Glomerular visceral epithelial cell (primary cell): Measurements from ENCODE around the gene CCDC198.

ENCODE experiments used
- DNase-seq: peaks from one replicate; pipeline ENCODE4 v3.0.0-alpha.2; 2016; ENCODE audit errors: extremely low spot score

Gene CCDC198

DNA sequence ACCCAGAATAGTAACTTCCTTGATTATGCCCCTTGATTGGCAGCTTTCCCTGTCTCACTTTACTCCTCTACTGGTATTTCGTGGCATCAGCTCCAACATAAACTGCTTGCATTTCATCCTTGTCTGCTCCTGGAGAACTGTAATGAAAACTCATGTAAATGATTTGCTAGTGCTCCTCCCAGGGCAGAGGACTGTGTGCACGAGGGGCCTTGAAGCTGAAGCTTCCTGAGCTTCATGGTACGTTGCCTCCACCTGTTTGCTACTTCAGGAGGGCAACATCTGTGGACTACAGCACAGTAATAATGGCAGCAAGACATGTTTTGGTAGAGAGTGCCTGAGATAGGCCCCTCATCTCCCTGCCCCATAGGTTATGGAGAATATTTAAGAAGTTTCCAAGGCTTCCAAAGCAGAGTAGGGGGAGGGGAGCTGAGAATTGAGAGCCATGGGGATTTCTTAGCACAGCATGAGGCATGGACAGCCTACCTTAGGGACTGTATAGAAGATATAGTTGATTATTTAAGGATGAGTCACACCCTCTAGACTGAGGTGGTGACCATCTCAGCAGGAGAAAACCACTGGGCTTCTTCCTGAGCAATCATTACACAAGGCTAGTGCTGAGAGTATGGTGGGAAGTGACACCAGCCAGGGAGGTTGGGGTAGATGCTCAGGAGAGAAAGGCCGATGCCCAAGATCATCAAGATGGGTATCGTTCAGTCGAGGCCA lies 29.5 kb downstream of the CCDC198 start:
- DNase-seq, result peak; percentile 75

GRCh38 chr14:57462551-57462950 lies 31.1 kb downstream of the CCDC198 start:
- peak; percentile 21 for DNase-seq

DNA sequence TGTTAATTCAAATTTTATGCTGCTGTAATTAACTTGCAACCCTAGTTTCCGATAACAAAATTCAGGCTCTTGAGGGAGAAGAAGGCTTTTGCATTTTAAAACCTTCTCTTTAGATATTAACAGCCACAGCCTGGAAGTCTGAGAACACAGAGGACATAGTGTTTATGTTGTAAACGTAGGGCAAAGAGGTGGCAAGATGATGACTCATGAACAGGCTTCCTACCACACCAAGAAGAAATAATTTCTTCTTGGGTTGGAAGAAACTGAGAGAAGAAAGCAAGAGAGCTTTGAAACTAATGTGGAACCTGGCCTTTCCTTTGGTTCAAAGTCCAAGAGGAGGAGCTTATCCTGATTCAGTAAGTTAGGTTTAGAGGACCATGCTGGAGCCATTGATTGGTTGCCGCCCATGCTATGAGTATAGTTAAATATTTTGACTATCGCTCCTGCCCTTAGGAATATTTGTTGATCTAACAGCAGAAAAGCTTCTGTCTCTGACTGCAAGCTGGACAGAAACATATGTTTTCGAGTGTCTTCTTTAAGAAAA lies 31.8 kb downstream of the CCDC198 start:
- peak; percentile 25 for DNase-seq

GRCh38 chr14:57435923-57436322 lies 57.7 kb downstream of the CCDC198 start:
- DNase-seq, result no peak

DNA sequence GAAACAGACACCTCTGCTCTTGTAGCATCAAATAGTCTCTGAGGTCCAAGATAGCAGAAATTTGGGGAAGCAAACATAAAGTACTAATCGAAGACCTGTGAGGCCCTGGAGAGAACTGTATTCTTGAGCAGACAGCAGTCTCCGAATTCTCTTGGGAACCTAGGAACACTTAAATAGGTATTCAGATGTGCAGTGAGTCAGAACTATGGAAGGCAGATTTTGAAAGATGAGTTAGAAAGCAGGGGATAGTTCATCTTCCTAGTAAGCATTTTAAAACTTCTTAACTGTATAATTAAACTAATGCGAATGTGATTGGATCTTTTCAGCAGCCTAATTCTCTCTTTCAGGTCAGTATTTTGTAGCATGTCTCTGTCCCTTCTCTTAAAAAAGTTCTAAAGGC lies 72.7 kb downstream of the CCDC198 start:
- DNase-seq, result no peak

DNA sequence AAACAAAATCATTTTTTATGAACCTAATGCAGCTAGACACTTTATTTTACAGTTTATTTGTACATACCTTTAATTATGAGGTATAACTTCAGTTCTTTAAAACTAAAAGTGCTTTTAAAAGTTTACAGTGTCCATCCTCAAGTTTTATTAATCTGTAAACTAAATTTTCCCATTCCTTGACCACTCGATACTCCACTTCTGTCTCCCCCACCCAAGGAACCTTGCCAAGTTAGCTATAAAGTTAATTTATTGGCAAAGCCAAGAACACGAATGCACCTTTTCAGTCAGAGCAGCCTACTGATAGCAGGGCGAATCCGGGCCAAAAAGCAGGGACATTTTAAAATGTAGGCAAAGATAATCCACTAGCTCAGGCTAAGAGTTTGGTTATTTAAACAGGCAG lies 73.6 kb downstream of the CCDC198 start:
- no peak for DNase-seq
